ENCODE results near the gene RNF34. TPM values are rescaled to one million over a fixed set of nuclear protein-coding genes. Genes with fewer than 3 reads are reported as not detected.

Gene RNF34
- total RNA-seq, 5 donors from 2014 or later (not counting 1 experiment from before 2014, with no cell fraction given) = 71.8 to 94.5 (median 80.8) TPM

DNA sequence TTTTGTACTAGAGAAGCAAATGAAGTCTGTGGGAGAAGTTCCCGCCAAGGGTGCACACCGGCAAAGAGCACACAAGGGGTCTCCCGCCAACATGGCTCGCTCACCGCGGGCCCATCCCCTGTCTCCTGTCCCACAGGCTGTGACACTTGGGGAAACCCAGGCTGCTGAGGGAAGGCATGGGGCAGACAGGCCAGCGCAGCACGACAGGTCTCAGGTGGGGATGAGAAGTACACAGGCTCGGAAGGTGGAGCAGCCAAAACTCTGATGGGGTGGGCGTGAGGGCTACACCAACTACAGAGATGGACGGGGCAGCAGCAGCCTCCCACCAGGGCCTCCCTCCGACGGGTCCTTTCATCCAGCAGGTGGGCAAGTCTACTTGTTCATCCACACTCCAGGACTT lies 64.4 kb downstream of the RNF34 start:
- Mint-ChIP-seq H3K27me3 (no peaks in the 10 kb centered on the region), H3K27ac (no peak overlapping the region), H3K4me3 (no peak overlapping the region), H3K36me3 (no peaks in the 10 kb centered on the region), H3K4me1 (peaks cover 41 to 48% (median 47%) of the 10 kb centered on the region in 3 donors), H3K9me3 (no peaks in the 10 kb centered on the region)
- peaks cover 14 to 41% of the 10 kb centered on the region in 2 experiments for H3K4me1 ChIP-seq (ENCODE audit: control insufficient read depth in 1 of 2, extremely low read depth in 1 of 2, insufficient read depth in 2 of 2, low read length in 2 of 2)
- WGBS (ENCODE audit: insufficient coverage) = 93% methylated on average over 5 of the region's 13 CpGs
- H3K27me3 ChIP-seq (replicated peaks in 1 of 2; ENCODE audit: control insufficient read depth in 2 of 2, extremely low read depth in 1 of 2, insufficient read depth in 2 of 2, low read length in 1 of 2) = no peaks in the 10 kb centered on the region
- H3K27ac ChIP-seq (ENCODE audit: low read length) = no peak overlapping the region
- no peak overlapping the region for H3K4me3 ChIP-seq (ENCODE audit: control insufficient read depth in 1 of 2, extremely low read depth in 1 of 2, low read length in 1 of 2)
- ATAC-seq (replicated peaks in 1 of 4) (no peak), DNase-seq (no peak)
- ChIA-PET POLR2A (interaction anchor here in 1 of 2 donors (0.6 kb wide), 1 partner anchor 22 kb away, joined by 4 read pairs; no protein-coding TSS in a partner anchor), CTCF (no interaction called here)
- H3K36me3 ChIP-seq (ENCODE audit: control insufficient read depth in 2 of 2, extremely low read depth in 1 of 2, insufficient read depth in 1 of 2, low read length in 1 of 2) = peaks cover 0 to 2% of the 10 kb centered on the region in 2 donors
- no peaks in the 10 kb centered on the region for H3K9me3 ChIP-seq

DNA sequence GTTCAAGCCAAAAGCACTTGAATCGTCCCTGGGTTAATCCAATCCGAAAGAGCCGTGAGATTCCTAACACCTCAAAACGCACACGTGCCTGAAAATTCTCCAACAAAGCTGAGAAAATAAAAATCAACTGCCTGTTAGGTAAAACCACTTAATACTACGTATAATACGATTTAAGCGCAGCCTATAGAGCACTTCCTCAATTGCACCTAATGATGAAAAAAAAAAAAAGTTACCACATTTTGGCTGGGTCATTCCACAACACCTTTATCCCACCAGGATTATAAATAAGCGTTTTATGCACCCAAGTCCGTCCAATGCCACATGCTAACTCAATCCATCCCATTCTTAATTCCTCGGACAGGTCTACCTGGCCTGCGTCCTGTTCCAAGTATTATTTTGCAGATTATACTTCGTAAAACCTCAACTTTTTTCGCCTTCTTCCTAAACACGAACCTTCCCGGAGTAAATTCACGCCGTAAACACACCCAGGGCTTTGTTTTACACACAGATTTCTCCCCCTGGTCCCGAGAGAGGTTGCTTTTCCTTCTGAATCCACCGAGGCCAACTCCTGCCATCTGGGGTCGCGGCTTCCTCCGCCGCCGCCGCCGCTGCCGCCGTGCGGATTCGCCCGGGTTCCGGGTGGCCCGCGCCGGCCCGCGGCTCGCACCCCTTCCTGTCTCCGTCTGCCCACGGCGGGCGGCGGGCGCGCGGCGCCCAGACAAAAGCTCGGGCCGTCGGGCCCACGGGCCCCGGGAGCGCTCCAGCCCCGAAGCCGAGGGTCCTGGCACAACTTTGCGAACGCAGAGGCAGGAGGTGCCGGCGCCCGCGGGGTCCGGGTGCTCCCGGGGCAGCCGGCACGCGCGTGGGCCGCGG lies 66.2 kb downstream of the RNF34 start:
- Histone ChIP-seq H3K36me3 (ENCODE audit: control insufficient read depth in 2 of 2, extremely low read depth in 1 of 2, insufficient read depth in 1 of 2, low read length in 1 of 2) (peaks cover 0 to 2% of the 10 kb centered on the region in 2 donors), H3K27ac (ENCODE audit: low read length) (peak overlapping the region; percentile 7), H3K9me3 (no peaks in the 10 kb centered on the region), H3K4me1 (ENCODE audit: control insufficient read depth in 1 of 2, extremely low read depth in 1 of 2, insufficient read depth in 2 of 2, low read length in 2 of 2) (peaks cover 14 to 41% of the 10 kb centered on the region in 2 experiments), H3K27me3 (replicated peaks in 1 of 2; ENCODE audit: control insufficient read depth in 2 of 2, extremely low read depth in 1 of 2, insufficient read depth in 2 of 2, low read length in 1 of 2) (no peaks in the 10 kb centered on the region), H3K4me3 (ENCODE audit: control insufficient read depth in 1 of 2, extremely low read depth in 1 of 2, low read length in 1 of 2) (peak overlapping the region; percentile 48 to 77)
- ChIA-PET CTCF (no interaction called here), POLR2A (no interaction called here)
- peak overlapping the region; percentile 86 to 91 (median 89) for H3K4me3 Mint-ChIP-seq
- peak overlapping the region; percentile 90 to 92 for H3K27ac Mint-ChIP-seq
- H3K9me3 Mint-ChIP-seq = no peaks in the 10 kb centered on the region
- no peaks in the 10 kb centered on the region for H3K36me3 Mint-ChIP-seq
- ATAC-seq (replicated peaks in 1 of 4) = peak; percentile 0 to 11 (median 2)
- WGBS (ENCODE audit: insufficient coverage) = 1% methylated on average over 63 of the region's 70 CpGs
- H3K4me1 Mint-ChIP-seq = peaks cover 27 to 43% (median 38%) of the 10 kb centered on the region in 3 donors
- H3K27me3 Mint-ChIP-seq = no peaks in the 10 kb centered on the region
- peak in 26 of 35 experiments; percentile 7 to 65 (median 24) for DNase-seq

DNA sequence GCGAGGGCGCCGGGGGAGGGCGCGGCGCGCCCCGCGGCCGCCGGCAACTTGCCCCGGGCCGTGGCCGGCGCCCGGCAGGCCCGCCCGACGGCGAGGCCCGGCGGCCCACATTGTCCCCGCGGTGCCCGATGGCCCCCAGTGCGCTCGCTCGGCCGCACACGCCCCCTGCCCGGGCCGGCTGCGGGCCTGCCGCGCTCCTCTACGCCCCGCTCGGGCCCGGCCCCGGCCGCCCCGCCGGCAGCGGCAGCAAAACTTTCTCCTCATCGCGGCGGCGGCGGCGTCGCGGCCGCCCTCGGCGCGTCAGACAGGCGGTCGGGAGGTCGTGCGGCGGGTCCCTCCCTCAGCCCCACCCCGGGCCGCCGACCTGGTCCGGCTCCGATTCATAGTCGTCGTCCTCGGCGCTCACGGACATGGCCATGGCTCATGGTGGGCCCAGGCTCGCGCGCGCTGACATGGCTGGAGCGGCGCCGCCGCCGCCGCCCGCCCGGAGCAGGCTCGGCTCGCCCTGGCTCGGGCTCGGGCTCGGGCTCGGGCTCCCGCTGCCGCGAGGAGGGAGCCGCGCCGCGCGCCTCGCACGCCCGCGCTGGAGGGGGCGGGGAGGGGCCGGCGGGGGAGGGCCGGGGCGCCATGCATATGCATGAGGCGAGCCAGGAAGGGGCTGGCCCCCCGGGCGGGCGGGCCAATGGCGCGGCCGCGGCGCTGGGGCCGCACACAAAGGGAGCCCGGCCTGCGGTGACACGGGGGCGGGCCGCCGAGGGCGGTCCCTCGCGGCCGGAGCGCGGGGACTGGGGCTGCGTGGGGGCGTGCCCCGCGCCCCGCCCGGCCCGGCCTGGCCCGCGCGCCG lies 67.1 kb downstream of the RNF34 start:
- Mint-ChIP-seq H3K36me3 (no peaks in the 10 kb centered on the region), H3K27me3 (no peaks in the 10 kb centered on the region), H3K4me1 (peaks cover 19 to 34% (median 29%) of the 10 kb centered on the region in 3 donors), H3K9me3 (no peaks in the 10 kb centered on the region), H3K4me3 (peak overlapping the region in 2 of 3 donors; percentile 31 to 86), H3K27ac (no peak overlapping the region)
- H3K36me3 ChIP-seq (ENCODE audit: control insufficient read depth in 2 of 2, extremely low read depth in 1 of 2, insufficient read depth in 1 of 2, low read length in 1 of 2) = peaks cover 0 to 2% of the 10 kb centered on the region in 2 donors
- H3K27ac ChIP-seq (ENCODE audit: low read length) = no peak overlapping the region
- ChIA-PET POLR2A (interaction anchor here in 1 of 2 donors (0.6 kb wide), 1 partner anchor 1083 kb away, joined by 6 read pairs; no protein-coding TSS in a partner anchor), CTCF (no interaction called here)
- peak overlapping the region; percentile 44 to 48 for H3K4me3 ChIP-seq (ENCODE audit: control insufficient read depth in 1 of 2, extremely low read depth in 1 of 2, low read length in 1 of 2)
- H3K9me3 ChIP-seq = no peaks in the 10 kb centered on the region
- no peaks in the 10 kb centered on the region for H3K27me3 ChIP-seq (replicated peaks in 1 of 2; ENCODE audit: control insufficient read depth in 2 of 2, extremely low read depth in 1 of 2, insufficient read depth in 2 of 2, low read length in 1 of 2)
- under 1% methylated on average over 128 of the region's 139 CpGs for WGBS (ENCODE audit: insufficient coverage)
- peaks cover 14 to 35% of the 10 kb centered on the region in 2 experiments for H3K4me1 ChIP-seq (ENCODE audit: control insufficient read depth in 1 of 2, extremely low read depth in 1 of 2, insufficient read depth in 2 of 2, low read length in 2 of 2)
- DNase-seq (peak; percentile 74 to 92 (median 84)), ATAC-seq (replicated peaks in 1 of 4) (peak; percentile 88 to 89 (median 88))

DNA sequence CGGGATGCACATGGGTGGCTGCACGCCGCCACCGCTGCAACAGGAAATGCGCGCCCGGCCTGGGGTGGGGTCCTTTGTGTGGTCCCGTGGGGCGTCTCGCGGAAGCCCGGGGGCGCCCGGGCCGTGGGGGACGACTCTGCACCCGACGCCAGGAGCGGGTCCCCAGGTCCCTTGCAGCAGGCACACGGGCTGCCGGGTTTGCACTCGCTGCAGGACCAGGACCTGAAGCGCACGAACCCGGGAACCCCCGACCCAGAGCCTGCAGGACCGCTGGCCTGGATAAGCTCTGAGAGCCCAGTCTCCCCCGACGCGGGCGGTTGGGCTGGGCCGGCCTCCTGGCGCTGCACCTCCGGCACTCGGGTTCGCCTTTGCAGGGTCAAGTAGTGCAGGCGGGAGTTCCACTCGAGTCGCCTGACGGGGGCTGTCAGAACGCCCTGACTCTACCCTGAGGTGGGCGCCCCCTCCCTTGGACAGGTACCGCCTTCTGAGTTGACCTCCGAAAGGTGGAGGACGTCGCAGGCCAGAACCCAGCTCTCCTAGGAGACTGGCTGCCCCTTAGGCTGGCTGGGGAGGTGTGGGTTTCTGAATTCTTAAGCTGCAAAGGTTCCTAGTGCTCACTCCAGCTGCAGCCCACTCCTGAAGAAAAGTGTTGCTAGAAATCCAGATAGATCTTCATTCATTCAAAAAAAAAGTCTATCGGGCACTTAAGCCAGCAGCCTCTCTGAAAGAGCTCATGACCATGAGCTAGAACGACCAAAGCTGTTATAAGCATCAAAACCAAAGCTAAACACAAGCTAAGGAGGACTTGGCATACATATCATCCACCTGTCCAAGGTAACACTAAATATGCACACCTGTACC lies 68.0 kb downstream of the RNF34 start:
- CTCF ChIA-PET = interaction anchor here (0.6 to 1.1 kb wide), 3 partner anchors 9 to 898 kb away, joined by 3 to 4 read pairs (median 3); no protein-coding TSS in a partner anchor
- no peaks in the 10 kb centered on the region for H3K27me3 ChIP-seq (replicated peaks in 1 of 2; ENCODE audit: control insufficient read depth in 2 of 2, extremely low read depth in 1 of 2, insufficient read depth in 2 of 2, low read length in 1 of 2)
- peak overlapping the region in 1 of 2 donors; percentile 40 for H3K4me3 ChIP-seq (ENCODE audit: control insufficient read depth in 1 of 2, extremely low read depth in 1 of 2, low read length in 1 of 2)
- H3K27me3 Mint-ChIP-seq = no peaks in the 10 kb centered on the region
- H3K9me3 ChIP-seq = no peaks in the 10 kb centered on the region
- POLR2A ChIA-PET = interaction anchor here (0.5 to 0.6 kb wide), 4 partner anchors 8 to 1084 kb away, joined by 3 to 6 read pairs (median 4); no protein-coding TSS in a partner anchor
- no peaks in the 10 kb centered on the region for H3K9me3 Mint-ChIP-seq
- H3K27ac Mint-ChIP-seq = peak overlapping the region; percentile 68 to 78
- peak overlapping the region; percentile 34 to 63 (median 59) for H3K4me3 Mint-ChIP-seq
- H3K36me3 ChIP-seq (ENCODE audit: control insufficient read depth in 2 of 2, extremely low read depth in 1 of 2, insufficient read depth in 1 of 2, low read length in 1 of 2) = peaks cover 0 to 2% of the 10 kb centered on the region in 2 donors
- peak overlapping the region; percentile 55 for H3K27ac ChIP-seq (ENCODE audit: low read length)
- peak in 3 of 35 experiments; percentile 6 to 33 (median 6) for DNase-seq
- H3K4me1 Mint-ChIP-seq = peaks cover 18 to 33% (median 28%) of the 10 kb centered on the region in 3 donors
- no peaks in the 10 kb centered on the region for H3K36me3 Mint-ChIP-seq
- 5% methylated on average over 42 of the region's 48 CpGs for WGBS (ENCODE audit: insufficient coverage)
- H3K4me1 ChIP-seq (ENCODE audit: control insufficient read depth in 1 of 2, extremely low read depth in 1 of 2, insufficient read depth in 2 of 2, low read length in 2 of 2) = peaks cover 14 to 34% of the 10 kb centered on the region in 2 experiments
- ATAC-seq (replicated peaks in 1 of 4) = peak in 1 of 4 experiments; percentile 1

DNA sequence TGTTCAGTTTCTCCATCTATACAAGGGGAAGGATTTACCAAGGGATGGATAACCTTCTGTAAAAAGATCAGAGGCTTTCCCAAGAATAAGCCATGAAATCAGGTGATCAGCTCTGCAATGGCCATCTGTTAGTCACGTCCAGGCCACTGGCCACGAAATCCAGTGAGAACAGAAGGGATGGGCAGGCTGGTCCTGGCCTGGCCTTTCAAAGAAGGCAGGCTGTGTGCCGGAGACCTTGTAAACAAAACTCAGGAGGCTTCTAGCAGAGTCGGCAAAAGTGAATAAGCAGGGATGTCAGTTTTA lies 68.5 kb downstream of the RNF34 start:
- H3K27me3 ChIP-seq (replicated peaks in 1 of 2; ENCODE audit: control insufficient read depth in 2 of 2, extremely low read depth in 1 of 2, insufficient read depth in 2 of 2, low read length in 1 of 2) = no peaks in the 10 kb centered on the region
- Mint-ChIP-seq H3K36me3 (no peaks in the 10 kb centered on the region), H3K4me3 (peak overlapping the region in 2 of 3 donors; percentile 59 to 63), H3K27ac (peak overlapping the region; percentile 68 to 78), H3K9me3 (no peaks in the 10 kb centered on the region), H3K4me1 (peaks cover 18 to 33% (median 28%) of the 10 kb centered on the region in 3 donors), H3K27me3 (no peaks in the 10 kb centered on the region)
- ChIA-PET CTCF (interaction anchor here (0.6 to 1.1 kb wide), 3 partner anchors 9 to 897 kb away, joined by 3 to 4 read pairs (median 3); no protein-coding TSS in a partner anchor), POLR2A (interaction anchor here (0.5 to 0.6 kb wide), 2 partner anchors 7 to 326 kb away, joined by 4 read pairs; no protein-coding TSS in a partner anchor)
- no peak overlapping the region for H3K27ac ChIP-seq (ENCODE audit: low read length)
- no peaks in the 10 kb centered on the region for H3K9me3 ChIP-seq
- H3K4me1 ChIP-seq (ENCODE audit: control insufficient read depth in 1 of 2, extremely low read depth in 1 of 2, insufficient read depth in 2 of 2, low read length in 2 of 2) = peaks cover 14 to 34% of the 10 kb centered on the region in 2 experiments
- ATAC-seq (replicated peaks in 1 of 4) (no peak), DNase-seq (no peak)
- WGBS (ENCODE audit: insufficient coverage) = 81% methylated on average over 2 of the region's 4 CpGs
- peaks cover 0 to 2% of the 10 kb centered on the region in 2 donors for H3K36me3 ChIP-seq (ENCODE audit: control insufficient read depth in 2 of 2, extremely low read depth in 1 of 2, insufficient read depth in 1 of 2, low read length in 1 of 2)
- no peak overlapping the region for H3K4me3 ChIP-seq (ENCODE audit: control insufficient read depth in 1 of 2, extremely low read depth in 1 of 2, low read length in 1 of 2)
